NCI-H510A treated with DMSO at 0.1 percent for 48 hours (cell line): ENCODE data around the gene TOPBP1.
"Not testable (repeated sequence)": the region's sequence is repeated elsewhere in the genome, so short reads cannot be mapped to it uniquely, and the experiment has no call there.

ENCODE experiments used
- DNase-seq: peaks from one replicate; lab custom pipeline; 2025; lab: John Stamatoyannopoulos, UW

The TOPBP1 gene

GRCh38 chr3:133674290-133674919, 12.7 kb upstream of the TOPBP1 start:
- DNase-seq, result no peak

- no peak for DNase-seq
These were observed 12.0 kb upstream of the TOPBP1 start for GRCh38 chr3:133673746-133674145.

- DNase-seq, result no peak
These were observed 10.7 kb upstream of the TOPBP1 start for GRCh38 chr3:133672461-133672860.

GRCh38 chr3:133670525-133670995, 8.8 kb upstream of the TOPBP1 start:
- no peak for DNase-seq

GRCh38 chr3:133669949-133670524, 8.3 kb upstream of the TOPBP1 start:
- no peak for DNase-seq

- no peak for DNase-seq
These were observed 5.4 kb upstream of the TOPBP1 start for GRCh38 chr3:133667118-133667517.

- not testable (repeated sequence) for DNase-seq
These were observed 3.4 kb upstream of the TOPBP1 start for GRCh38 chr3:133665188-133665587.

- DNase-seq, result peak; percentile 32
These were observed 2.0 kb upstream of the TOPBP1 start for GRCh38 chr3:133663569-133664313.

GRCh38 chr3:133662278-133662651, 524 bp upstream of the TOPBP1 start:
- DNase-seq, result peak; percentile 22

GRCh38 chr3:133659806-133660205, 1.9 kb downstream of the TOPBP1 start:
- no peak for DNase-seq

GRCh38 chr3:133655731-133656515, 5.8 kb downstream of the TOPBP1 start:
- no peak for DNase-seq

- no peak for DNase-seq
These were observed 12.2 kb downstream of the TOPBP1 start for GRCh38 chr3:133649486-133650068.

GRCh38 chr3:133644768-133645167, 17.0 kb downstream of the TOPBP1 start:
- DNase-seq, result no peak

- DNase-seq, result no peak
These were observed 18.1 kb downstream of the TOPBP1 start for GRCh38 chr3:133643611-133644010.

GRCh38 chr3:133641254-133641653, 20.5 kb downstream of the TOPBP1 start:
- no peak for DNase-seq

- no peak for DNase-seq
These were observed 28.3 kb downstream of the TOPBP1 start for GRCh38 chr3:133633439-133633838.

GRCh38 chr3:133629146-133629545, 32.6 kb downstream of the TOPBP1 start:
- no peak for DNase-seq

- no peak for DNase-seq
These were observed 34.0 kb downstream of the TOPBP1 start for GRCh38 chr3:133627789-133628188.

GRCh38 chr3:133620066-133620784, 41.5 kb downstream of the TOPBP1 start:
- no peak for DNase-seq

GRCh38 chr3:133611534-133611933, 50.2 kb downstream of the TOPBP1 start:
- no peak for DNase-seq

- DNase-seq, result no peak
These were observed 51.7 kb downstream of the TOPBP1 start for GRCh38 chr3:133610031-133610430.
